ENCODE results near the gene RGS19. TPM values are rescaled to one million over a fixed set of nuclear protein-coding genes. Genes with fewer than 3 reads are reported as not detected.

The RGS19 gene
- total RNA-seq, 4 donors from 2014 or later, result 10.4 to 26.4 (median 16.6) TPM

- intact Hi-C loops (cut with DNase I; ENCODE audit: low total_unique reads), result no loop called here
- TF ChIP-seq, protein P1, sequence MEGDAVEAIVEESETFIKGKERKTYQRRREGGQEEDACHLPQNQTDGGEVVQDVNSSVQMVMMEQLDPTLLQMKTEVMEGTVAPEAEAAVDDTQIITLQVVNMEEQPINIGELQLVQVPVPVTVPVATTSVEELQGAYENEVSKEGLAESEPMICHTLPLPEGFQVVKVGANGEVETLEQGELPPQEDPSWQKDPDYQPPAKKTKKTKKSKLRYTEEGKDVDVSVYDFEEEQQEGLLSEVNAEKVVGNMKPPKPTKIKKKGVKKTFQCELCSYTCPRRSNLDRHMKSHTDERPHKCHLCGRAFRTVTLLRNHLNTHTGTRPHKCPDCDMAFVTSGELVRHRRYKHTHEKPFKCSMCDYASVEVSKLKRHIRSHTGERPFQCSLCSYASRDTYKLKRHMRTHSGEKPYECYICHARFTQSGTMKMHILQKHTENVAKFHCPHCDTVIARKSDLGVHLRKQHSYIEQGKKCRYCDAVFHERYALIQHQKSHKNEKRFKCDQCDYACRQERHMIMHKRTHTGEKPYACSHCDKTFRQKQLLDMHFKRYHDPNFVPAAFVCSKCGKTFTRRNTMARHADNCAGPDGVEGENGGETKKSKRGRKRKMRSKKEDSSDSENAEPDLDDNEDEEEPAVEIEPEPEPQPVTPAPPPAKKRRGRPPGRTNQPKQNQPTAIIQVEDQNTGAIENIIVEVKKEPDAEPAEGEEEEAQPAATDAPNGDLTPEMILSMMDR (IDR thresholded peaks at IDR 0.05), result no peak
- TF ChIP-seq POLR2A (IDR thresholded peaks at IDR 0.05), result no peak
- no peak for DNase-seq (ENCODE audit: low spot score in 2 of 2)
- 67 to 68% methylated on average over 18 to 19 of the region's 23 CpGs for WGBS, 2 donors
- H3K4me3 ChIP-seq (ENCODE audit: low read depth, poor library complexity, severe bottlenecking), result no peak overlapping the region
Observed at GRCh38 chr20:64050261-64051032, 28.9 kb downstream of the RGS19 start.

GRCh38 chr20:64049878-64050260, 29.4 kb downstream of the RGS19 start:
- TF ChIP-seq, protein P1 (IDR thresholded peaks at IDR 0.05), result no peak
- TF ChIP-seq POLR2A (IDR thresholded peaks at IDR 0.05), result no peak

DNA sequence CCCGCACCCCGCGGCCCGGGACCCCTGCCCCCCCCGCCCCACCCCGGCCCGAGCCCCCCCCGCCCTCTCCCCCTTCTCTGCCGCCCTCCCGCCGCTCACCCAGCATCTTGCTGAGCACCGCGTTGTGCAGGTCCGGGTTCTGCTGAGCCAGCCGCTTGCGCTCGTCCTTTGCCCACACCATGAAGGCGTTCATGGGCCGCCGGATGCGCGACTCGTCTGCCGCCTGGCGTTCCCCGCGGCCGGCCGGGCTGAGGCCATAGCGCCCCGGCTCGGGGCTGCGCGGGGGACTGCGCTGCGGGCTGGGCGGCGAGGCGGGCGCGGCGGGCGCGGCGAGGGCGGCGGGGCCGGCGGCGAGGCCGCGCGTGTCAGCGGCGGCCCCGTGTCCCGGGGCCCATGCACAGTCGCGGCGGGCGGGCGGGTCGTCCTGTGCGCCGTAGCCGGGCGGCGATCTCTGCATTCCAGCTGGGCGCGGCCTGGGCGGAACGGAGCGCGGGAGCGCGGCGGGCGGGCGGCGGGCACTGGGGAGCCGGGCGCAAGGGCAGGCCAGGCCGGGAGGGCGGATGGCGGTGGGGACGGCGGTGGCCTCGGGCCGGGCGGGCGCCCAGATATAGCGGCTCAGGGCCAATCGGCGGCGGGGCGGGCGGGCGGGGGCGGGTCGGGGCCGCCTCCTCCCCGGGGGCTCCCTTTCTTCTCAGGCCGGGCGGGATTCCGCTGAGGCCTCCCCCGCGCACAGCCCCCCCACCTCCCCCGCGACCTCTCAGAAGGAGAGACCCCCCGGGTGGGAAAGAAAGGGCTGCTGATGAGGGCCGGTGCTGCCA, 30.0 kb downstream of the RGS19 start, which contains the start of gene SOX18:
TSS of gene SOX18 (minus strand) at position 580 of the 818 bp plus-strand sequence. CDS start at position 457, 123 bp downstream.
- intact Hi-C loops (cut with DNase I; ENCODE audit: low total_unique reads), result no loop called here
- H3K4me3 ChIP-seq (ENCODE audit: low read depth, poor library complexity, severe bottlenecking), result no peak within 1 kb of the TSS

More at GRCh38 chr20:64049878-64050260, 29.4 kb downstream of the RGS19 start:
- H3K4me3 ChIP-seq (ENCODE audit: low read depth, poor library complexity, severe bottlenecking), result no peak overlapping the region
- 40 to 62% methylated on average over 3 to 6 of the region's 16 CpGs for WGBS, 2 donors
- no peak for DNase-seq (ENCODE audit: low spot score in 2 of 2)
- intact Hi-C loops (cut with DNase I; ENCODE audit: low total_unique reads), result no loop called here

GRCh38 chr20:64048402-64049044, 30.8 kb downstream of the RGS19 start:
- no peak overlapping the region for H3K4me3 ChIP-seq (ENCODE audit: low read depth, poor library complexity, severe bottlenecking)
- 2 to 15% methylated on average over 10 to 61 of the region's 101 CpGs for WGBS, 2 donors
- TF ChIP-seq POLR2A (IDR thresholded peaks at IDR 0.05), result no peak
- TF ChIP-seq, protein P1 (IDR thresholded peaks at IDR 0.05), result no peak
- no peak for DNase-seq (ENCODE audit: low spot score in 2 of 2)
- intact Hi-C loops (cut with DNase I; ENCODE audit: low total_unique reads), result no loop called here

More for the DNA sequence above, 30.0 kb downstream of the RGS19 start, which contains the start of gene SOX18:
- TF ChIP-seq, protein P1 (IDR thresholded peaks at IDR 0.05), result no peak
- TF ChIP-seq POLR2A (IDR thresholded peaks at IDR 0.05), result no peak
- WGBS, 2 donors, result 0% methylated on average over 5 to 21 of the region's 111 CpGs
- no peak for DNase-seq (ENCODE audit: low spot score in 2 of 2)

DNA sequence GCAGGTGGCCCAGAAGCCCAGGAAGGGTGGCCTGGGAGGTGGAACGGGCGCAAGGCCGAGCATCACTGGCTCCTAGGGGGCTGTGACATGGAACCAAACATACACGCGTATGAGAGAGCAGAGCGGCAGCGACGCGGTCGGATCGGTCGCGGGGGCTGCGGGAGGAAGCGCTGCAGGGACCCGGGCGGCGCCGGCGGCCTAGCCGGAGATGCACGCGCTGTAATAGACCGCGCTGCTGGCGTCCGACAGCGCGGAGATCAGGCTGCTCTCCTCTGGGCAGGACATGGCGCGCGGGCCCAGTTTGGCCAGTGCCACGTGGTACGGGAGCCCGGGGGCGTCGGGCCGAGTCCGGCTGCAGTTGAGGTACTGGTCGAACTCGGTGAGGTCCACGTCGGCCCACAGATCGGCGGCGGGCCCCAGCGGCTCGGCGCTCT, 31.3 kb downstream of the RGS19 start:
- H3K4me3 ChIP-seq (ENCODE audit: low read depth, poor library complexity, severe bottlenecking), result no peak overlapping the region
- intact Hi-C loops (cut with DNase I; ENCODE audit: low total_unique reads), result no loop called here
- 42 to 57% methylated on average over 13 to 31 of the region's 49 CpGs for WGBS, 2 donors
- no peak for DNase-seq (ENCODE audit: low spot score in 2 of 2)
- no peak for TF ChIP-seq POLR2A (IDR thresholded peaks at IDR 0.05)
